ENCODE results near the gene PMEPA1. TPM values are rescaled to one million over a fixed set of nuclear protein-coding genes. Genes with fewer than 3 reads are reported as not detected.

Gene PMEPA1
- total and polyA plus RNA-seq, 7 donors, result 3.6 to 23.3 (median 6.5) TPM

DNA sequence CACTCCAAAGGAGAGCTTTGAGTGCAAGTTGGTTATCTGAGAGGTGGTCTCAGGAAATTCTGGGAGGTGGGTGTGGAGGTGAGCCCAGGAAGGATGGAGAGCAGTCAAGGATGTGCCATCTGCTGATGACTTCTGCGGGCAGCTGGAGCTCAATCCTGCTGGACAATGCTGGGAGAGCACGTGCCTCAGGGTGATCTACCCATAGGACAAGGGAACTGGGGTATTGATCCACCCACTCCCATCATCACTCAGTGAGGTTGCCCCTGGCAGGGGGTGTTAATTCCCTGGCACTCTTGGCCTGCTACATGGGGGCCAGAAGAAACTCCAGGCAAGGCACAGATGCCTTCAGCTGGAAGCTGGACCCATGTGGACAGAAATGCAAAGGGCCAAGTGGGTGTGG is 82.5 kb downstream of the PMEPA1 start:
- Histone ChIP-seq H3K27ac (peak overlapping the region; percentile 12 to 73 (median 66)), H3K27me3 (peaks cover 0 to 3% (median 0%) of the 10 kb centered on the region in 3 donors), H3K9me3 (no peaks in the 10 kb centered on the region), H3K4me1 (peaks cover 0 to 21% (median 19%) of the 10 kb centered on the region in 4 donors), H3K4me3 (no peak overlapping the region), H3K36me3 (no peaks in the 10 kb centered on the region)
- TF ChIP-seq EP300 (IDR thresholded peaks at IDR 0.05) (no peak), POLR2A (IDR thresholded peaks at IDR 0.05) (no peak), POLR2AphosphoS5 (IDR thresholded peaks at IDR 0.05) (no peak)
- TF ChIP-seq, protein P1, sequence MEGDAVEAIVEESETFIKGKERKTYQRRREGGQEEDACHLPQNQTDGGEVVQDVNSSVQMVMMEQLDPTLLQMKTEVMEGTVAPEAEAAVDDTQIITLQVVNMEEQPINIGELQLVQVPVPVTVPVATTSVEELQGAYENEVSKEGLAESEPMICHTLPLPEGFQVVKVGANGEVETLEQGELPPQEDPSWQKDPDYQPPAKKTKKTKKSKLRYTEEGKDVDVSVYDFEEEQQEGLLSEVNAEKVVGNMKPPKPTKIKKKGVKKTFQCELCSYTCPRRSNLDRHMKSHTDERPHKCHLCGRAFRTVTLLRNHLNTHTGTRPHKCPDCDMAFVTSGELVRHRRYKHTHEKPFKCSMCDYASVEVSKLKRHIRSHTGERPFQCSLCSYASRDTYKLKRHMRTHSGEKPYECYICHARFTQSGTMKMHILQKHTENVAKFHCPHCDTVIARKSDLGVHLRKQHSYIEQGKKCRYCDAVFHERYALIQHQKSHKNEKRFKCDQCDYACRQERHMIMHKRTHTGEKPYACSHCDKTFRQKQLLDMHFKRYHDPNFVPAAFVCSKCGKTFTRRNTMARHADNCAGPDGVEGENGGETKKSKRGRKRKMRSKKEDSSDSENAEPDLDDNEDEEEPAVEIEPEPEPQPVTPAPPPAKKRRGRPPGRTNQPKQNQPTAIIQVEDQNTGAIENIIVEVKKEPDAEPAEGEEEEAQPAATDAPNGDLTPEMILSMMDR (IDR thresholded peaks at IDR 0.05), result no peak
- DNase-seq, result no peak
- intact Hi-C loops (cut with DNase I), result no loop called here
- WGBS, 2 donors, result 89 to 92% methylated on average over 2 of the region's 2 CpGs

DNA sequence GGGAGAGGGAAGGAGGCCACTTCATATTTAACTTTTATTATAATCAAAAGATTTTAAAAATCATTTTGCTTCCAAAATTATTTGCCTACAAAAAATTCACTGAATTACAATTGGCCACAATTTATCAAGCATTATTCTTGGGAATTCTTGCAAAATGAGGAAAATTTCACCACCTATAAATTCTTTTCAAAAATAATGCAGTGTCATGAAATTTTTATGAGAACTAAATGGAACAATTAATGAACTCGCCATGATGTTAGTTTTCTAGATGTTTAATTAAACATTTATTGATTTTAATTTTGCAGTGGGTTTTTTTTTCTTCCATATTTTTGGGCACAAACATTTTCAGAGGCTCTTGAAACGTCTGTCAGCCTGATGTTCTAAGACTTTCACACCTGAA is 83.8 kb downstream of the PMEPA1 start:
- Histone ChIP-seq H3K36me3 (no peaks in the 10 kb centered on the region), H3K27me3 (peaks cover 0 to 12% (median 4%) of the 10 kb centered on the region in 3 donors), H3K4me1 (peaks cover 0 to 21% (median 19%) of the 10 kb centered on the region in 4 donors), H3K9me3 (no peaks in the 10 kb centered on the region), H3K4me3 (no peak overlapping the region), H3K27ac (no peak overlapping the region)
- WGBS, 2 donors, result 88 to 91% methylated on average over 2 of the region's 2 CpGs
- intact Hi-C loops (cut with DNase I), result no loop called here
- no peak for DNase-seq
- TF ChIP-seq POLR2A (IDR thresholded peaks at IDR 0.05) (no peak), EP300 (IDR thresholded peaks at IDR 0.05) (no peak), POLR2AphosphoS5 (IDR thresholded peaks at IDR 0.05) (no peak)
- TF ChIP-seq, protein P1 (IDR thresholded peaks at IDR 0.05), result no peak

GRCh38 chr20:57625181-57625958 is 84.4 kb downstream of the PMEPA1 start:
- no peaks in the 10 kb centered on the region for H3K36me3 ChIP-seq
- no peak overlapping the region for H3K27ac ChIP-seq
- TF ChIP-seq EP300 (IDR thresholded peaks at IDR 0.05), result no peak
- TF ChIP-seq, protein P1 (IDR thresholded peaks at IDR 0.05), result no peak
- TF ChIP-seq POLR2AphosphoS5 (IDR thresholded peaks at IDR 0.05), result no peak
- no peak for TF ChIP-seq POLR2A (IDR thresholded peaks at IDR 0.05)
- no peak for DNase-seq
- H3K4me3 ChIP-seq, result no peak overlapping the region
- 92 to 94% methylated on average over 7 of the region's 7 CpGs for WGBS, 2 donors
- intact Hi-C loops (cut with DNase I), result no loop called here
- H3K9me3 ChIP-seq, result no peaks in the 10 kb centered on the region
- H3K4me1 ChIP-seq, result peaks cover 0 to 21% (median 19%) of the 10 kb centered on the region in 4 donors
- H3K27me3 ChIP-seq, result peaks cover 0 to 18% (median 4%) of the 10 kb centered on the region in 3 donors

DNA sequence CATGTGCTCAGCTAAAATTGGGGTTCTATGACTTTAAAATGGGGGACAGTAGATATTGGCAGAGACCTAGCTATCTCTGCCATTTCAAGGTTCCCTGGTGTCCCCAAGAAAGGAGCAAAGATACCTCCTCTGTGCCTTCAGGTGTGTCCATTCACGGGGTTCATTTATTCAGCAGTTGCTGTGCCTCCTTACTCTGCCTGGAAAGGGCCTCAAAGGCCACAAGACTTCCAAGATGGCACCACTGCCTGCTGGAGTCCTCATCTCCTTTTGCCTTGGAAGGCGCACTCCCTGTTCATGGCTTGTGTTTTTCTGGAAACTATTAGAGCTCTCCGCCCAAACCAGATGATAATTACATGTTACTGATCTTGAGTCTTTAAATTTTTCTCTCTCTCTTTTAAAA is 85.7 kb downstream of the PMEPA1 start:
- H3K27ac ChIP-seq, result no peak overlapping the region
- intact Hi-C loops (cut with DNase I), result no loop called here
- H3K9me3 ChIP-seq, result no peaks in the 10 kb centered on the region
- WGBS, 2 donors, result 94 to 97% methylated on average over 3 of the region's 3 CpGs
- H3K4me1 ChIP-seq, result peaks cover 0 to 21% (median 19%) of the 10 kb centered on the region in 4 donors
- no peak overlapping the region for H3K4me3 ChIP-seq
- no peaks in the 10 kb centered on the region for H3K36me3 ChIP-seq
- DNase-seq, result no peak
- peaks cover 0 to 20% (median 4%) of the 10 kb centered on the region in 3 donors for H3K27me3 ChIP-seq
- TF ChIP-seq, protein P1 (IDR thresholded peaks at IDR 0.05), result no peak
- TF ChIP-seq EP300 (IDR thresholded peaks at IDR 0.05) (no peak), POLR2AphosphoS5 (IDR thresholded peaks at IDR 0.05) (no peak)
